ENCODE results near the gene TAP1. TPM values are rescaled to one million over a fixed set of nuclear protein-coding genes. Genes with fewer than 3 reads are reported as not detected.

Gene TAP1
- total and polyA plus RNA-seq, 10 of the 15 experiments (the other 5 are each of a cell fraction or from before 2014, with no cell fraction given): 33.4 to 249 (median 169) TPM

DNA sequence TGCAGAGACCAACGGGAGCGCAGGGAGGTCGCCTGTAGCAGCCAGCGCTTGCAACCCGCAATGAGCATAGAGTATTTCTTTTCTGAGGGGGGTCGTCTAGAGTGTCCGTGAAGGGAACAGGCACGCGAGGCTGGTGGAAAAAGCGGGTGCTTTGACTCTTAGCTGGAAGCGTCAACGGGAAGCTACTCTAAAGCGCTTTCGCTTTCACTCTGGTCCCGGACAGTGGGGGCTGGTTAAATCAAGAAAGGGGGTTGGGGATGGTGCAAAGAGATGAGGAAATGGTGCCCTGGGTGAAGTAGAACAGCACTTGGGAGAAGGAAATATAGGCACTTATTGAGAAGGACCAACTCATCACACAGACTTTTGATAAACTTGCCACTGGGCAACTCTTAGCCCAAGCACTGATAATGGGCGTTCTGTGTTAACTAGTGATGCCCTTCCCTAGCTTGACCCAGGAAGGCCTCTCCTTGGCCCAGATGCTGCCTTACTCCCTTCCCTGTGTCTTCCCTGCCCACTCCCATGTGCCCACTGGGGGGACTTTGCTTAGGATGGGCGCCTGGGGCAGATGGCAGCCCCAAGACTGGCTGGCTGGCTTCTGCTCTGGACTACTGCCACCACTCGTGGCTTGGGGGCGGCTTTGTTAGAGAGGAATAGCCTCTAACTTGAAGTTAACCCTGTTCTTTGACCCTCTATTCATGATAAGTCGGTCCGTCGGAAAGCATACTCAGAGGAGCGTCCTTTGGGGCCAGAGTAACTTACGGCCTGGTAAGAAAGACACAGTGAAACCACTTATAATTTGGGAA, 1.1 kb upstream of the TAP1 start (continued):
- TF ChIP-seq TARDBP (IDR thresholded peaks at IDR 0.05; ENCODE audit: borderline replicate concordance) (no peak), SMAD5 (IDR thresholded peaks at IDR 0.05; ENCODE audit: low read depth) (no peak), RAD51 (IDR thresholded peaks at IDR 0.05) (no peak), NFIC (IDR thresholded peaks at IDR 0.05; ENCODE audit: low read depth, low read length) (no peak), ZNF217 (IDR thresholded peaks at IDR 0.05) (no peak), ZNF207 (IDR thresholded peaks at IDR 0.05; ENCODE audit: borderline replicate concordance) (no peak), CBFB (IDR thresholded peaks at IDR 0.05; ENCODE audit: low read depth) (no peak), PAX8 (IDR thresholded peaks at IDR 0.05) (no peak), RCOR1 (conservative IDR thresholded peaks at IDR 0.05; ENCODE audit: low read depth, low read length) (no peak), PAX5 (IDR thresholded peaks at IDR 0.05; ENCODE audit: borderline replicate concordance, low read depth, low read length) (no peak), SP1 (IDR thresholded peaks at IDR 0.05; ENCODE audit: low read depth, low read length) (no peak), CREB1 (IDR thresholded peaks at IDR 0.05; ENCODE audit: low read depth) (no peak), CHD4 (IDR thresholded peaks at IDR 0.05) (no peak), POLR2A (IDR thresholded peaks at IDR 0.05; ENCODE audit: low read depth, low read length) (0 out of 2 replicates have a peak, but pooled peaks have one; percentile 27)
- TF ChIP-seq, protein P1, sequence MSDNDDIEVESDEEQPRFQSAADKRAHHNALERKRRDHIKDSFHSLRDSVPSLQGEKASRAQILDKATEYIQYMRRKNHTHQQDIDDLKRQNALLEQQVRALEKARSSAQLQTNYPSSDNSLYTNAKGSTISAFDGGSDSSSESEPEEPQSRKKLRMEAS (IDR thresholded peaks at IDR 0.05; ENCODE audit: low read depth, low read length): no peak
- TF ChIP-seq, protein P2, sequence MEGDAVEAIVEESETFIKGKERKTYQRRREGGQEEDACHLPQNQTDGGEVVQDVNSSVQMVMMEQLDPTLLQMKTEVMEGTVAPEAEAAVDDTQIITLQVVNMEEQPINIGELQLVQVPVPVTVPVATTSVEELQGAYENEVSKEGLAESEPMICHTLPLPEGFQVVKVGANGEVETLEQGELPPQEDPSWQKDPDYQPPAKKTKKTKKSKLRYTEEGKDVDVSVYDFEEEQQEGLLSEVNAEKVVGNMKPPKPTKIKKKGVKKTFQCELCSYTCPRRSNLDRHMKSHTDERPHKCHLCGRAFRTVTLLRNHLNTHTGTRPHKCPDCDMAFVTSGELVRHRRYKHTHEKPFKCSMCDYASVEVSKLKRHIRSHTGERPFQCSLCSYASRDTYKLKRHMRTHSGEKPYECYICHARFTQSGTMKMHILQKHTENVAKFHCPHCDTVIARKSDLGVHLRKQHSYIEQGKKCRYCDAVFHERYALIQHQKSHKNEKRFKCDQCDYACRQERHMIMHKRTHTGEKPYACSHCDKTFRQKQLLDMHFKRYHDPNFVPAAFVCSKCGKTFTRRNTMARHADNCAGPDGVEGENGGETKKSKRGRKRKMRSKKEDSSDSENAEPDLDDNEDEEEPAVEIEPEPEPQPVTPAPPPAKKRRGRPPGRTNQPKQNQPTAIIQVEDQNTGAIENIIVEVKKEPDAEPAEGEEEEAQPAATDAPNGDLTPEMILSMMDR (IDR thresholded peaks at IDR 0.05 in 2 of 3, conservative IDR thresholded peaks at IDR 0.05 in 1 of 3; ENCODE audit: control insufficient read depth in 2 of 3, extremely low read depth in 1 of 3, insufficient read depth in 1 of 3, low read depth in 3 of 3, low read length in 3 of 3): 0 out of 6 replicates have a peak, but pooled peaks of 1 of the 3 experiments have one; percentile 4
- TF ChIP-seq, protein P3, sequence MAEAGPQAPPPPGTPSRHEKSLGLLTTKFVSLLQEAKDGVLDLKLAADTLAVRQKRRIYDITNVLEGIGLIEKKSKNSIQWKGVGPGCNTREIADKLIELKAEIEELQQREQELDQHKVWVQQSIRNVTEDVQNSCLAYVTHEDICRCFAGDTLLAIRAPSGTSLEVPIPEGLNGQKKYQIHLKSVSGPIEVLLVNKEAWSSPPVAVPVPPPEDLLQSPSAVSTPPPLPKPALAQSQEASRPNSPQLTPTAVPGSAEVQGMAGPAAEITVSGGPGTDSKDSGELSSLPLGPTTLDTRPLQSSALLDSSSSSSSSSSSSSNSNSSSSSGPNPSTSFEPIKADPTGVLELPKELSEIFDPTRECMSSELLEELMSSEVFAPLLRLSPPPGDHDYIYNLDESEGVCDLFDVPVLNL (IDR thresholded peaks at IDR 0.05; ENCODE audit: low read depth, low read length): no peak
- TF ChIP-seq, protein P4, sequence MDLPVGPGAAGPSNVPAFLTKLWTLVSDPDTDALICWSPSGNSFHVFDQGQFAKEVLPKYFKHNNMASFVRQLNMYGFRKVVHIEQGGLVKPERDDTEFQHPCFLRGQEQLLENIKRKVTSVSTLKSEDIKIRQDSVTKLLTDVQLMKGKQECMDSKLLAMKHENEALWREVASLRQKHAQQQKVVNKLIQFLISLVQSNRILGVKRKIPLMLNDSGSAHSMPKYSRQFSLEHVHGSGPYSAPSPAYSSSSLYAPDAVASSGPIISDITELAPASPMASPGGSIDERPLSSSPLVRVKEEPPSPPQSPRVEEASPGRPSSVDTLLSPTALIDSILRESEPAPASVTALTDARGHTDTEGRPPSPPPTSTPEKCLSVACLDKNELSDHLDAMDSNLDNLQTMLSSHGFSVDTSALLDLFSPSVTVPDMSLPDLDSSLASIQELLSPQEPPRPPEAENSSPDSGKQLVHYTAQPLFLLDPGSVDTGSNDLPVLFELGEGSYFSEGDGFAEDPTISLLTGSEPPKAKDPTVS (IDR thresholded peaks at IDR 0.05; ENCODE audit: low read depth, low read length): no peak
- TF ChIP-seq, protein P5, sequence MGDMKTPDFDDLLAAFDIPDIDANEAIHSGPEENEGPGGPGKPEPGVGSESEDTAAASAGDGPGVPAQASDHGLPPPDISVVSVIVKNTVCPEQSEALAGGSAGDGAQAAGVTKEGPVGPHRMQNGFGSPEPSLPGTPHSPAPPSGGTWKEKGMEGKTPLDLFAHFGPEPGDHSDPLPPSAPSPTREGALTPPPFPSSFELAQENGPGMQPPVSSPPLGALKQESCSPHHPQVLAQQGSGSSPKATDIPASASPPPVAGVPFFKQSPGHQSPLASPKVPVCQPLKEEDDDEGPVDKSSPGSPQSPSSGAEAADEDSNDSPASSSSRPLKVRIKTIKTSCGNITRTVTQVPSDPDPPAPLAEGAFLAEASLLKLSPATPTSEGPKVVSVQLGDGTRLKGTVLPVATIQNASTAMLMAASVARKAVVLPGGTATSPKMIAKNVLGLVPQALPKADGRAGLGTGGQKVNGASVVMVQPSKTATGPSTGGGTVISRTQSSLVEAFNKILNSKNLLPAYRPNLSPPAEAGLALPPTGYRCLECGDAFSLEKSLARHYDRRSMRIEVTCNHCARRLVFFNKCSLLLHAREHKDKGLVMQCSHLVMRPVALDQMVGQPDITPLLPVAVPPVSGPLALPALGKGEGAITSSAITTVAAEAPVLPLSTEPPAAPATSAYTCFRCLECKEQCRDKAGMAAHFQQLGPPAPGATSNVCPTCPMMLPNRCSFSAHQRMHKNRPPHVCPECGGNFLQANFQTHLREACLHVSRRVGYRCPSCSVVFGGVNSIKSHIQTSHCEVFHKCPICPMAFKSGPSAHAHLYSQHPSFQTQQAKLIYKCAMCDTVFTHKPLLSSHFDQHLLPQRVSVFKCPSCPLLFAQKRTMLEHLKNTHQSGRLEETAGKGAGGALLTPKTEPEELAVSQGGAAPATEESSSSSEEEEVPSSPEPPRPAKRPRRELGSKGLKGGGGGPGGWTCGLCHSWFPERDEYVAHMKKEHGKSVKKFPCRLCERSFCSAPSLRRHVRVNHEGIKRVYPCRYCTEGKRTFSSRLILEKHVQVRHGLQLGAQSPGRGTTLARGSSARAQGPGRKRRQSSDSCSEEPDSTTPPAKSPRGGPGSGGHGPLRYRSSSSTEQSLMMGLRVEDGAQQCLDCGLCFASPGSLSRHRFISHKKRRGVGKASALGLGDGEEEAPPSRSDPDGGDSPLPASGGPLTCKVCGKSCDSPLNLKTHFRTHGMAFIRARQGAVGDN (IDR thresholded peaks at IDR 0.05): no peak
- TF ChIP-seq, protein P6, sequence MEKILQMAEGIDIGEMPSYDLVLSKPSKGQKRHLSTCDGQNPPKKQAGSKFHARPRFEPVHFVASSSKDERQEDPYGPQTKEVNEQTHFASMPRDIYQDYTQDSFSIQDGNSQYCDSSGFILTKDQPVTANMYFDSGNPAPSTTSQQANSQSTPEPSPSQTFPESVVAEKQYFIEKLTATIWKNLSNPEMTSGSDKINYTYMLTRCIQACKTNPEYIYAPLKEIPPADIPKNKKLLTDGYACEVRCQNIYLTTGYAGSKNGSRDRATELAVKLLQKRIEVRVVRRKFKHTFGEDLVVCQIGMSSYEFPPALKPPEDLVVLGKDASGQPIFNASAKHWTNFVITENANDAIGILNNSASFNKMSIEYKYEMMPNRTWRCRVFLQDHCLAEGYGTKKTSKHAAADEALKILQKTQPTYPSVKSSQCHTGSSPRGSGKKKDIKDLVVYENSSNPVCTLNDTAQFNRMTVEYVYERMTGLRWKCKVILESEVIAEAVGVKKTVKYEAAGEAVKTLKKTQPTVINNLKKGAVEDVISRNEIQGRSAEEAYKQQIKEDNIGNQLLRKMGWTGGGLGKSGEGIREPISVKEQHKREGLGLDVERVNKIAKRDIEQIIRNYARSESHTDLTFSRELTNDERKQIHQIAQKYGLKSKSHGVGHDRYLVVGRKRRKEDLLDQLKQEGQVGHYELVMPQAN (conservative IDR thresholded peaks at IDR 0.05): 0 out of 2 replicates have a peak, but pooled peaks have one; percentile 12
